HG03095 (cell line): Measurements from ENCODE around the gene FAM83E.
A peak's percentile ranks its signal among the peaks of the same experiment; 100 is the strongest.
"Not testable (repeated sequence)": the region's sequence is repeated elsewhere in the genome, so short reads cannot be mapped to it uniquely, and the experiment has no call there.

Experiments used
- ATAC-seq: cut with Tn5 transposase; IDR thresholded peaks from one replicate; pipeline ENCODE4 v1.9.1; 2021; ENCODE audit warnings: moderate library complexity; ENCODE audit not compliant: unreplicated experiment

The FAM83E gene

GRCh38 chr19:48614436-48615230 is at the start of gene FAM83E:
TSS of gene FAM83E (minus strand) at chr19:48615076. CDS start at chr19:48613372, 1,704 bp downstream.
- no peak for ATAC-seq

- ATAC-seq, result no peak
These were observed 49.6 kb upstream of the FAM83E start for GRCh38 chr19:48664476-48664875.

- ATAC-seq, result no peak
These were observed 48.8 kb upstream of the FAM83E start for GRCh38 chr19:48663667-48664066.

- ATAC-seq, result no peak
These were observed 46.8 kb upstream of the FAM83E start for GRCh38 chr19:48661711-48662090.

- ATAC-seq, result peak; percentile 75
These were observed 46.2 kb upstream of the FAM83E start for GRCh38 chr19:48660852-48661710.

GRCh38 chr19:48659768-48660167 is 44.9 kb upstream of the FAM83E start:
- ATAC-seq, result no peak

- ATAC-seq, result no peak
These were observed 43.6 kb upstream of the FAM83E start for GRCh38 chr19:48658483-48658882.

- ATAC-seq, result not testable (repeated sequence)
These were observed 43.0 kb upstream of the FAM83E start for GRCh38 chr19:48657828-48658227.

GRCh38 chr19:48656840-48657474 is 42.1 kb upstream of the FAM83E start:
- ATAC-seq, result no peak

GRCh38 chr19:48654299-48655059 is 39.6 kb upstream of the FAM83E start:
- no peak for ATAC-seq

- ATAC-seq, result no peak
These were observed 36.8 kb upstream of the FAM83E start for GRCh38 chr19:48651683-48652048.

GRCh38 chr19:48650974-48651682 is 36.3 kb upstream of the FAM83E start:
- ATAC-seq, result no peak

GRCh38 chr19:48648134-48648533 is 33.3 kb upstream of the FAM83E start:
- ATAC-seq, result no peak

- ATAC-seq, result no peak
These were observed 31.9 kb upstream of the FAM83E start for GRCh38 chr19:48646722-48647216.

GRCh38 chr19:48646001-48646721 is 31.3 kb upstream of the FAM83E start, which contains the start of gene CA11:
TSS of gene CA11 (minus strand) at chr19:48646187. CDS start at chr19:48645632, 555 bp downstream.
- ATAC-seq, result peak; percentile 70

GRCh38 chr19:48645620-48646000 is 30.7 kb upstream of the FAM83E start:
- ATAC-seq, result no peak

- ATAC-seq, result no peak
These were observed 30.2 kb upstream of the FAM83E start for GRCh38 chr19:48644839-48645619.

GRCh38 chr19:48644355-48644754 is 29.5 kb upstream of the FAM83E start:
- ATAC-seq, result no peak
